Caco-2 (cell line): ENCODE measurements around the gene PPP3R2. TPM values are rescaled to one million over a fixed set of nuclear protein-coding genes. Genes with fewer than 3 reads are reported as not detected.

Experiments
- BruUV-seq: library from RNA; stranded (reverse); fragments of 400-500 nt; replicated peaks from 2 replicates; lab custom pipeline; 2021; lab: Mats Ljungman, UMichigan
- CTCF ChIA-PET: fragments of 300-600 bp; sonication (Branson Sonifier 250); formaldehyde crosslinking; loops from one replicate; lab custom pipeline; 2022; ENCODE audit warnings: antibody characterized with exemption; lab: Charles Lee
- POLR2A ChIA-PET: fragments of 300-600 bp; sonication (Branson Sonifier 250); formaldehyde crosslinking; loops from one replicate; lab custom pipeline; 2022; ENCODE audit warnings: antibody characterized with exemption; lab: Charles Lee
- DNase-seq, 2 experiments: peaks; one replicate each; pipeline versions ENCODE4 v3.0.0 to v3.0.0-alpha.2; 2020 to 2022
- H3K27me3 ChIP-seq: replicated peaks from 2 replicates; pipeline ENCODE4 v1.6.0; 2011; ENCODE audit warnings: low read length; ENCODE audit not compliant: control insufficient read depth, insufficient read depth
- H3K36me3 ChIP-seq: 2 replicates; pipeline ENCODE4 v1.5.1; 2011; ENCODE audit warnings: low read length; ENCODE audit not compliant: control insufficient read depth, insufficient read depth
- H3K4me1 ChIP-seq: fragments of 250-450 bp; sonication (Bioruptor Pico); 2 replicates; pipeline ENCODE4 v1.5.1; 2020; ENCODE audit warnings: mild to moderate bottlenecking
- H3K4me3 ChIP-seq: 2 replicates; pipeline ENCODE4 v1.5.1; 2011; ENCODE audit warnings: low read depth, mild to moderate bottlenecking, control low read depth, low read length
- H3K9me3 ChIP-seq: fragments of 250-450 bp; sonication (Bioruptor Pico); 2 replicates; pipeline ENCODE4 v1.5.1; 2020; ENCODE audit warnings: mild to moderate bottlenecking, moderate library complexity
- H3K27ac Mint-ChIP-seq: one replicate; pipeline ENCODE4 v1.8.0; 2022; ENCODE audit warnings: mixed read lengths; ENCODE audit not compliant: unreplicated experiment
- H3K27me3 Mint-ChIP-seq: one replicate; pipeline ENCODE4 v1.8.0; 2022; ENCODE audit warnings: mixed read lengths; ENCODE audit not compliant: insufficient read depth, unreplicated experiment
- H3K36me3 Mint-ChIP-seq: one replicate; pipeline ENCODE4 v1.8.0; 2022; ENCODE audit warnings: mild to moderate bottlenecking, mixed read lengths; ENCODE audit not compliant: insufficient read depth, unreplicated experiment
- H3K4me1 Mint-ChIP-seq: one replicate; pipeline ENCODE4 v1.8.0; 2022; ENCODE audit warnings: low read depth, mixed read lengths; ENCODE audit not compliant: unreplicated experiment
- H3K4me3 Mint-ChIP-seq: one replicate; pipeline ENCODE4 v1.8.0; 2022; ENCODE audit warnings: mild to moderate bottlenecking, moderate library complexity, mixed read lengths; ENCODE audit not compliant: unreplicated experiment
- H3K9me3 Mint-ChIP-seq: one replicate; pipeline ENCODE4 v1.8.0; 2022; ENCODE audit warnings: mixed read lengths; ENCODE audit not compliant: unreplicated experiment
- intact Hi-C: fragments of 100-400 bp; cut with micrococcal nuclease; formaldehyde crosslinking; loops from one replicate; pipeline ENCODE4 v1.10.0; 2022; ENCODE audit not compliant: unreplicated experiment
- total RNA-seq: library from RNA; stranded (reverse); gene quantifications from 2 replicates; pipeline ENCODE4 v1.2.3, GENCODE V29; 2022
- TF ChIP-seq, protein P1 (sequence below), 2 experiments: fragments of 200-600 bp in 1 of 2; IDR thresholded peaks; 1 replicate in 1 of 2; 2 replicates in 1 of 2; pipeline versions ENCODE4 v1.5.1 to v1.8.0; 2011 to 2022; ENCODE audit warnings: antibody characterized with exemption in 1 of 2, control low read depth in 1 of 2, inconsistent platforms in 1 of 2, low read depth in 1 of 2, low read length in 1 of 2, mild to moderate bottlenecking in 1 of 2, moderate library complexity in 1 of 2; ENCODE audit not compliant: insufficient read depth in 1 of 2, severe bottlenecking in 1 of 2, unreplicated experiment in 1 of 2

The PPP3R2 gene
- total RNA-seq, 1 experiment from 2014 or later, result not detected

DNA sequence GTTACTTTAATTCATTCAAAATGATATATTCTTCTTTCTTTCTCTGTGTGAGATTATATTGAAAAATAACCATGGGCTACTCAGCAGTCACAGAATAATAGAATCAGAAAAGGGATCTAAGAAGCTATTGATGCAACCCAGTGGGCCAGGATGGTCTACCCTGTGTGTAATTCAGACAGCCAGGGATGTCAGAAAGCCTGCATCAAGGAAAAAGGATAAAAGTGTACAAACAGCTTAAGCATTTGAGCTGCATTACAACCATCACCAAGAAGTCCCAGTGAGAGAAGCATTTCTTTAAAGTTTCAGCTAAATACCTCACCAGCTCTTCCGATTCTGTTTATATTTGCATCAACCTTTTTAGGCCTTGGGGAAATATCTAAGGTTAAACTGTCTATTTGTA is 37.8 kb upstream of the PPP3R2 start:
- BruUV-seq, result no TSS peak
- POLR2A ChIA-PET, result no interaction called here

DNA sequence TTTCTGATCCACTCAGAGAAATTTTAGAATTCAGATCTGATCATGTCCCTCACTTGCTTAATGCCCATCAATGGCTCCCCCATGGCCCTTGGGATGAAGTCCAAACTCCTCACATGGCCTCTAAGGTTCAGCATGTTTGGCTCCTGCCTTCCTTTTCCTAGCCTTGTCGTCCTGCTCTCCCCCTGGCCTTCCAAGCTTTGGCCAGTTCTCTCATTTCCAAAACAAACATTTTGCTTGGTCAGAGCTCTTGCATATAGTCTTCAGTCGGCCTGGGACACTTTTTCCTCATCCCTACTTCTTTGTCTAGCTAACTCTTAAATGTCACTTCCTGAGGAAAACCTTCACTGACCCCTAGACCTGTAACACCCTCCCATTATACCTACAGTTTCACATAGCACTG is 37.1 kb upstream of the PPP3R2 start:
- no peak for DNase-seq
- Mint-ChIP-seq H3K4me3 (no peak overlapping the region), H3K27ac (no peak overlapping the region), H3K36me3 (no peaks in the 10 kb centered on the region), H3K9me3 (no peaks in the 10 kb centered on the region), H3K4me1 (peaks cover 12% of the 10 kb centered on the region), H3K27me3 (peaks cover 2% of the 10 kb centered on the region)
- Histone ChIP-seq H3K4me1 (peaks cover 16% of the 10 kb centered on the region; the same call in 1 of the 2 replicates), H3K36me3 (no peaks in the 10 kb centered on the region), H3K4me3 (no peak overlapping the region), H3K27me3 (no peaks in the 10 kb centered on the region), H3K9me3 (no peaks in the 10 kb centered on the region)
- intact Hi-C loops, result no loop called here
- BruUV-seq, result no TSS peak
- ChIA-PET POLR2A (no interaction called here), CTCF (no interaction called here)
- TF ChIP-seq, protein P1, sequence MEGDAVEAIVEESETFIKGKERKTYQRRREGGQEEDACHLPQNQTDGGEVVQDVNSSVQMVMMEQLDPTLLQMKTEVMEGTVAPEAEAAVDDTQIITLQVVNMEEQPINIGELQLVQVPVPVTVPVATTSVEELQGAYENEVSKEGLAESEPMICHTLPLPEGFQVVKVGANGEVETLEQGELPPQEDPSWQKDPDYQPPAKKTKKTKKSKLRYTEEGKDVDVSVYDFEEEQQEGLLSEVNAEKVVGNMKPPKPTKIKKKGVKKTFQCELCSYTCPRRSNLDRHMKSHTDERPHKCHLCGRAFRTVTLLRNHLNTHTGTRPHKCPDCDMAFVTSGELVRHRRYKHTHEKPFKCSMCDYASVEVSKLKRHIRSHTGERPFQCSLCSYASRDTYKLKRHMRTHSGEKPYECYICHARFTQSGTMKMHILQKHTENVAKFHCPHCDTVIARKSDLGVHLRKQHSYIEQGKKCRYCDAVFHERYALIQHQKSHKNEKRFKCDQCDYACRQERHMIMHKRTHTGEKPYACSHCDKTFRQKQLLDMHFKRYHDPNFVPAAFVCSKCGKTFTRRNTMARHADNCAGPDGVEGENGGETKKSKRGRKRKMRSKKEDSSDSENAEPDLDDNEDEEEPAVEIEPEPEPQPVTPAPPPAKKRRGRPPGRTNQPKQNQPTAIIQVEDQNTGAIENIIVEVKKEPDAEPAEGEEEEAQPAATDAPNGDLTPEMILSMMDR (IDR thresholded peaks at IDR 0.05; ENCODE audit: insufficient read depth in 1 of 2, low read depth in 1 of 2, low read length in 1 of 2, severe bottlenecking in 1 of 2, unreplicated experiment in 1 of 2), result no peak

More for the DNA sequence above, 37.8 kb upstream of the PPP3R2 start:
- CTCF ChIA-PET, result no interaction called here
- Histone ChIP-seq H3K9me3 (no peaks in the 10 kb centered on the region), H3K4me3 (no peak overlapping the region), H3K27me3 (no peaks in the 10 kb centered on the region), H3K36me3 (no peaks in the 10 kb centered on the region), H3K4me1 (peaks cover 16% of the 10 kb centered on the region; the same call in 1 of the 2 replicates)
- Mint-ChIP-seq H3K27me3 (peaks cover 2% of the 10 kb centered on the region), H3K9me3 (no peaks in the 10 kb centered on the region), H3K4me3 (no peak overlapping the region), H3K27ac (no peak overlapping the region), H3K36me3 (no peaks in the 10 kb centered on the region), H3K4me1 (peaks cover 12% of the 10 kb centered on the region)
- TF ChIP-seq, protein P1 (IDR thresholded peaks at IDR 0.05; ENCODE audit: insufficient read depth in 1 of 2, low read depth in 1 of 2, low read length in 1 of 2, severe bottlenecking in 1 of 2, unreplicated experiment in 1 of 2), result no peak
- intact Hi-C loops, result no loop called here
- no peak for DNase-seq

DNA sequence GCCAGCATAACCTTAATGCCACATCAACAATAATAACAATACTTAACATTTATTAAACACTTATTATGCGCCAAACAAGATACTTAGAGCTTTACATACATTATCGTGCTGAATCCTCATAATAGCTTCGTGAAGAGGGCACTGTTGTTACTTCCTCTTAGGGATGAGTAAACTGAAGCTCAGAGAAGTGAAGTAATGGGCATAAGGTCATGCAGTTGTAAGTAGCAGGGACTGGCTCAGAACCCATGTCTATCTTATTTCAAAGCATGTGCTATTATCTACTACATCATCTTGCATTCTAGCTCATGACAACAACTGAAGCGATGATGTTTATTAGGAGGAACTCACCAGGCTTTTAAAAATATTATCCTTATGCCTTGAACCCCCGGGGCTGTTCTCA is 34.9 kb upstream of the PPP3R2 start:
- DNase-seq, result no peak
- no peak overlapping the region for H3K4me3 ChIP-seq
- no TSS peak for BruUV-seq
- no peaks in the 10 kb centered on the region for H3K27me3 ChIP-seq
- intact Hi-C loops, result no loop called here
- H3K36me3 ChIP-seq, result no peaks in the 10 kb centered on the region
- Mint-ChIP-seq H3K27ac (no peak overlapping the region), H3K4me1 (peaks cover 12% of the 10 kb centered on the region), H3K36me3 (no peaks in the 10 kb centered on the region), H3K27me3 (peaks cover 2% of the 10 kb centered on the region), H3K4me3 (no peak overlapping the region), H3K9me3 (no peaks in the 10 kb centered on the region)
- H3K4me1 ChIP-seq, result peaks cover 16% of the 10 kb centered on the region; the same call in 1 of the 2 replicates
- TF ChIP-seq, protein P1 (IDR thresholded peaks at IDR 0.05; ENCODE audit: insufficient read depth in 1 of 2, low read depth in 1 of 2, low read length in 1 of 2, severe bottlenecking in 1 of 2, unreplicated experiment in 1 of 2), result no peak
- POLR2A ChIA-PET, result no interaction called here
- H3K9me3 ChIP-seq, result no peaks in the 10 kb centered on the region
- CTCF ChIA-PET, result no interaction called here
